OCI-LY3 (cell line): ENCODE results near the gene DEFB110.
A peak's percentile ranks its signal among the peaks of the same experiment; 100 is the strongest.

Experiments used
- H2AFZ ChIP-seq: fragments of 200-600, 300-600 bp; shearing (Covaris generic); 2 replicates; pipeline ENCODE4 v1.6.0; 2014; ENCODE audit warnings: antibody characterized with exemption, low read depth, low read length
- H3K27ac ChIP-seq: fragments of 200-600, 300-600 bp; sonication (generic); 2 replicates; pipeline ENCODE4 v1.5.1; 2014; ENCODE audit warnings: mild to moderate bottlenecking, low read length, moderate library complexity, mixed read lengths
- H3K27me3 ChIP-seq: fragments of 200-600, 300-600 bp; sonication (generic); 2 replicates; pipeline ENCODE4 v1.6.1; 2014; ENCODE audit warnings: low read depth, low read length, mixed read lengths
- H3K36me3 ChIP-seq: fragments of 200-600, 300-600 bp; sonication (generic); replicated peaks from 2 replicates; pipeline ENCODE3; 2014; ENCODE audit warnings: low read depth, low read length, mixed read lengths
- H3K4me1 ChIP-seq: fragments of 300-600, 200-600 bp; sonication (generic); 2 replicates; pipeline ENCODE4 v1.6.1; 2014; ENCODE audit warnings: low read length, mixed read lengths
- H3K4me2 ChIP-seq: fragments of 200-600, 300-600 bp; sonication (generic); 2 replicates; pipeline ENCODE4 v1.6.1; 2014; ENCODE audit warnings: low read length, mixed read lengths
- H3K4me3 ChIP-seq: fragments of 300-600, 200-600 bp; sonication (generic); 2 replicates; pipeline ENCODE4 v1.5.1; 2014; ENCODE audit warnings: antibody characterized with exemption, mild to moderate bottlenecking, low read length, moderate library complexity
- H3K79me2 ChIP-seq: fragments of 300-600, 200-600 bp; shearing (Covaris generic); 2 replicates; pipeline ENCODE4 v1.6.1; 2014; ENCODE audit warnings: mild to moderate bottlenecking, low read length, mixed read lengths
- H3K9ac ChIP-seq: fragments of 300-600, 200-600 bp; shearing (Covaris generic); 2 replicates; pipeline ENCODE4 v1.6.0; 2014; ENCODE audit warnings: mild to moderate bottlenecking, low read length, moderate library complexity
- H3K9me3 ChIP-seq: fragments of 200-600, 300-600 bp; shearing (Covaris generic); 2 replicates; pipeline ENCODE4 v1.6.1; 2014; ENCODE audit warnings: low read length, mixed read lengths; ENCODE audit not compliant: insufficient read depth
- H4K20me1 ChIP-seq: fragments of 200-600, 300-600 bp; sonication (generic); 2 replicates; pipeline ENCODE4 v1.6.1; 2016; ENCODE audit warnings: low read length, mixed read lengths; ENCODE audit not compliant: insufficient read depth
- EZH2phosphoT487 ChIP-seq: fragments of 200-600 bp; shearing (Covaris generic); IDR thresholded peaks from 2 replicates; pipeline ENCODE4 v1.6.1; 2018; ENCODE audit warnings: antibody characterized with exemption, mixed run types, low read depth
- TF ChIP-seq, protein P1 (sequence below): fragments of 200-600, 300-600 bp; sonication (generic); IDR thresholded peaks from 2 replicates; pipeline ENCODE4 v1.5.1; 2014; ENCODE audit warnings: antibody characterized with exemption, low read length, low read depth

Gene DEFB110

DNA sequence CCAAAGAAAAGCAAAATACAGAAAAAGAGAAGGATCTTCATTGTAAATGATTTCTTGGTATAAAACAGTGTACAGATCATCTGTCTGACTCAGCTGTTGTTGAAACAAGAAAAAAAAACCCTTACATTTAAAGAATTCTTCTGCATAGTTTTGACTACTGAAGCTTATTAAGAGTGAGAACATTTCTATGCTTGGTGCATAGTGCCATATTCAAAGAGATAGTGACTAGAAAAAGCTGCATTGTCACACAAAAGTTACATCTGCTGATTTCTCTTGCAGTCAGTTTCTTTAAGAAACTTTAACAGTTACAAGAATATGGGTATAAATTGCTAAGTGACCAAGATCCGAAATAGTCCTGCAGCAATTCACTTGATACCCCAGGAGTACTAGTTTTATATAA is 28.0 kb upstream of the DEFB110 start, which contains the start of gene DEFB112:
Gene DEFB112, minus strand, starts transcription at position 101 of the 400 bp plus-strand sequence. Its CDS starts 60 bp downstream, at position 41.
- H3K9me3 ChIP-seq: no peaks in the 10 kb centered on the region
- TF ChIP-seq, protein P1, sequence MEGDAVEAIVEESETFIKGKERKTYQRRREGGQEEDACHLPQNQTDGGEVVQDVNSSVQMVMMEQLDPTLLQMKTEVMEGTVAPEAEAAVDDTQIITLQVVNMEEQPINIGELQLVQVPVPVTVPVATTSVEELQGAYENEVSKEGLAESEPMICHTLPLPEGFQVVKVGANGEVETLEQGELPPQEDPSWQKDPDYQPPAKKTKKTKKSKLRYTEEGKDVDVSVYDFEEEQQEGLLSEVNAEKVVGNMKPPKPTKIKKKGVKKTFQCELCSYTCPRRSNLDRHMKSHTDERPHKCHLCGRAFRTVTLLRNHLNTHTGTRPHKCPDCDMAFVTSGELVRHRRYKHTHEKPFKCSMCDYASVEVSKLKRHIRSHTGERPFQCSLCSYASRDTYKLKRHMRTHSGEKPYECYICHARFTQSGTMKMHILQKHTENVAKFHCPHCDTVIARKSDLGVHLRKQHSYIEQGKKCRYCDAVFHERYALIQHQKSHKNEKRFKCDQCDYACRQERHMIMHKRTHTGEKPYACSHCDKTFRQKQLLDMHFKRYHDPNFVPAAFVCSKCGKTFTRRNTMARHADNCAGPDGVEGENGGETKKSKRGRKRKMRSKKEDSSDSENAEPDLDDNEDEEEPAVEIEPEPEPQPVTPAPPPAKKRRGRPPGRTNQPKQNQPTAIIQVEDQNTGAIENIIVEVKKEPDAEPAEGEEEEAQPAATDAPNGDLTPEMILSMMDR: no peak
- TF ChIP-seq EZH2phosphoT487: no peak
- H3K27ac ChIP-seq: no peak within 1 kb of the TSS
- no peak within 1 kb of the TSS for H3K9ac ChIP-seq
- H3K4me3 ChIP-seq: no peak within 1 kb of the TSS
- no peak within 1 kb of the TSS for H2AFZ ChIP-seq
- no peaks in the 10 kb centered on the region for H3K27me3 ChIP-seq
- no peaks in the 10 kb centered on the region for H3K36me3 ChIP-seq
- H3K4me1 ChIP-seq: peaks cover 7% of the 10 kb centered on the region
- H4K20me1 ChIP-seq: no peaks in the 10 kb centered on the region
- no peaks in the 10 kb centered on the region for H3K79me2 ChIP-seq
- H3K4me2 ChIP-seq: no peak within 1 kb of the TSS

DNA sequence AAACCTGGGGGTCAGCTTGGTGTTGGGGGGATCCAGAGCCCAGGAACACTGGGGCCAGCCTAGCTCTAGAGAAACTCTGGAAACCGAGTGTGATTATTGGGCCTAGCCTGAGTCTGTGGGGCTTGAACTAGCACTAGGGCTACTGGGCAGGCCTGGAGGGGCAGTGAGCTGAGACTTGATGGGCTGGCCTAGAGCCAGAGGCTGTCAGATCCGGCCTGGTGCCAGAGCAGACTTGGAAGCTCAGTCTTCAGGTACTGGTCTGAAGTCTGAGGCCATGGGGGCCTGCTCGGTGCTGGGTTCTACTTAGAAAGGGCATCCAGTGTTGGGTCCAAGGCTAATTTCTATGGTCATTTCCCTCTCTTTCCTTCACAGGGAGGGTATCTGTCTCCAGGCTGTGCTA is 25.2 kb upstream of the DEFB110 start:
- Histone ChIP-seq H3K4me1 (no peaks in the 10 kb centered on the region), H3K36me3 (no peaks in the 10 kb centered on the region), H3K27me3 (no peaks in the 10 kb centered on the region), H3K4me3 (no peak overlapping the region), H3K9ac (no peak overlapping the region), H3K79me2 (no peaks in the 10 kb centered on the region), H3K4me2 (no peak overlapping the region), H3K9me3 (no peaks in the 10 kb centered on the region), H4K20me1 (no peaks in the 10 kb centered on the region), H2AFZ (no peak overlapping the region), H3K27ac (no peak overlapping the region)
- TF ChIP-seq, protein P1: no peak
- no peak for TF ChIP-seq EZH2phosphoT487

DNA sequence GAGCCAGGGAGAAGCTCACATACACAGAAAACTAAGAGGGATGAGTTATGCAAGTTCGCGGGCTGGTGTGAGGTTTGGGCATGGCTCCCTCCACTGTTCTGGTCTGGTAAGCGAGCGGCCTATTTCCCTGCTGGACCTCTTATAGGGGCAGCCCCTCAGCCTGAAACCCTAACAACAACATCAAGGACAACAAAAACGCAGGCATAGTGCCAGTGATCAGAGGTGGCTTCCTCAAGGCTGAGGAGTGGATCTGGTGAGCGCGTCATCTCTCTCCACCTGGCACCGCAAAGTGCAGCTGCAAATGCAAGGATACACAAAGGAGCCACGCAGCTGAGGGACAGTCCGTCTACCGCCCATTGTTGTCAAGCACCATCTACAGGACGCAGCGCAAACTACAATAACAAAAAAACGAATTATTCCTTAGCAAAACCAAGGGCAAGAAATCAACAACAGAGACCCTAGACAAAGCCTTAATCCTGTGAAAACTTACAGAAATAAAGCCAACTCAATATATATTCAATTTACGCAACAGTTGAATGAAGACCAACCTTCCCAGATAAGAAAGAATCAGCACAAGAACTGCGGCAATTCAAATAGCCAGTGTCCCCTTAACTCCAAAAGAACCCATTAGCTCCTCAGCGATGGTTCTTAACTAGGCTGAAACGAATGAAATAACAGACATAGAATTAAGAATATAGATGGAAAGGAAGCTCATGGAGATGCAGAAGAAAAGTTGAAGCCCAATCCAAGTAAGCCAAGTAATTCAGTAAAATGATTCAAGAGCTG is 9.2 kb upstream of the DEFB110 start:
- no peak for TF ChIP-seq EZH2phosphoT487
- TF ChIP-seq, protein P1: peak; percentile 11; the same call in 1 of the 2 replicates
- H3K9ac ChIP-seq: no peak overlapping the region
- H3K79me2 ChIP-seq: no peaks in the 10 kb centered on the region
- H3K4me3 ChIP-seq: no peak overlapping the region
- H3K4me2 ChIP-seq: no peak overlapping the region
- H3K4me1 ChIP-seq: no peaks in the 10 kb centered on the region
- H3K36me3 ChIP-seq: no peaks in the 10 kb centered on the region
- no peaks in the 10 kb centered on the region for H3K9me3 ChIP-seq
- no peak overlapping the region for H2AFZ ChIP-seq
- no peaks in the 10 kb centered on the region for H3K27me3 ChIP-seq
- H4K20me1 ChIP-seq: no peaks in the 10 kb centered on the region
- H3K27ac ChIP-seq: no peak overlapping the region

- no peaks in the 10 kb centered on the region for H3K27me3 ChIP-seq
- H3K79me2 ChIP-seq: no peaks in the 10 kb centered on the region
- no peak for TF ChIP-seq EZH2phosphoT487
- TF ChIP-seq, protein P1: no peak
- no peak overlapping the region for H3K4me2 ChIP-seq
- H3K4me3 ChIP-seq: no peak overlapping the region
- no peaks in the 10 kb centered on the region for H4K20me1 ChIP-seq
- no peaks in the 10 kb centered on the region for H3K36me3 ChIP-seq
- no peaks in the 10 kb centered on the region for H3K4me1 ChIP-seq
- no peak overlapping the region for H2AFZ ChIP-seq
- no peak overlapping the region for H3K27ac ChIP-seq
- no peaks in the 10 kb centered on the region for H3K9me3 ChIP-seq
- H3K9ac ChIP-seq: no peak overlapping the region
These were observed 8.6 kb upstream of the DEFB110 start for GRCh38 chr6:50030350-50030749.
